Measurements from ENCODE around the gene OR52I1. TPM values are rescaled to one million over a fixed set of nuclear protein-coding genes. Genes with fewer than 3 reads are reported as not detected.

The OR52I1 gene
- total and polyA plus RNA-seq, 5 donors from 2014 or later: not detected

- H3K9me3 Mint-ChIP-seq: no peaks in the 10 kb centered on the region
- Histone ChIP-seq H3K4me1 (ENCODE audit: control insufficient read depth, insufficient read depth, low read length, poor library complexity, severe bottlenecking) (peaks cover 3% of the 10 kb centered on the region), H3K36me3 (ENCODE audit: control insufficient read depth, insufficient read depth, low read length) (no peaks in the 10 kb centered on the region), H3K27ac (ENCODE audit: insufficient read depth, low read length, poor library complexity, severe bottlenecking) (no peak overlapping the region), H3K4me3 (ENCODE audit: low read depth, low read length) (no peak overlapping the region), H3K27me3 (ENCODE audit: control insufficient read depth, insufficient read depth, low read length) (no peaks in the 10 kb centered on the region), H3K9me3 (ENCODE audit: control insufficient read depth in 2 of 2, low read length in 2 of 2) (no peaks in the 10 kb centered on the region)
- H3K27me3 Mint-ChIP-seq: no peaks in the 10 kb centered on the region
- DNase-seq (no peak), ATAC-seq (ENCODE audit: low read depth in 2 of 2) (no peak)
- H3K27ac Mint-ChIP-seq: no peak overlapping the region
- no peak overlapping the region for H3K4me3 Mint-ChIP-seq
- peaks cover 0 to 3% (median 0%) of the 10 kb centered on the region in 4 donors for H3K4me1 Mint-ChIP-seq
- H3K36me3 Mint-ChIP-seq: no peaks in the 10 kb centered on the region
These were observed 48.2 kb downstream of the OR52I1 start for GRCh38 chr11:4642043-4642442.

- H3K36me3 ChIP-seq (ENCODE audit: control insufficient read depth, insufficient read depth, low read length): no peaks in the 10 kb centered on the region
- no peaks in the 10 kb centered on the region for H3K27me3 Mint-ChIP-seq
- no peaks in the 10 kb centered on the region for H3K9me3 ChIP-seq (ENCODE audit: control insufficient read depth in 2 of 2, low read length in 2 of 2)
- no peaks in the 10 kb centered on the region for H3K9me3 Mint-ChIP-seq
- H3K4me1 Mint-ChIP-seq: peaks cover 0 to 3% (median 0%) of the 10 kb centered on the region in 4 donors
- H3K4me3 Mint-ChIP-seq: no peak overlapping the region
- ATAC-seq (ENCODE audit: low read depth in 2 of 2): no peak
- no peak for DNase-seq
- H3K4me3 ChIP-seq (ENCODE audit: low read depth, low read length): no peak overlapping the region
- H3K4me1 ChIP-seq (ENCODE audit: control insufficient read depth, insufficient read depth, low read length, poor library complexity, severe bottlenecking): no peaks in the 10 kb centered on the region
- no peaks in the 10 kb centered on the region for H3K36me3 Mint-ChIP-seq
- H3K27ac ChIP-seq (ENCODE audit: insufficient read depth, low read length, poor library complexity, severe bottlenecking): no peak overlapping the region
- H3K27ac Mint-ChIP-seq: no peak overlapping the region
- H3K27me3 ChIP-seq (ENCODE audit: control insufficient read depth, insufficient read depth, low read length): no peaks in the 10 kb centered on the region
These were observed 49.2 kb downstream of the OR52I1 start for GRCh38 chr11:4643076-4643475.

GRCh38 chr11:4643682-4644081 lies 49.8 kb downstream of the OR52I1 start, which contains the start of gene OR51E1:
TSS of gene OR51E1 (plus strand) at chr11:4643982. CDS start at chr11:4652527, 8,545 bp downstream.
- H3K27me3 Mint-ChIP-seq: no peaks in the 10 kb centered on the region
- Histone ChIP-seq H3K27me3 (ENCODE audit: control insufficient read depth, insufficient read depth, low read length) (no peaks in the 10 kb centered on the region), H3K36me3 (ENCODE audit: control insufficient read depth, insufficient read depth, low read length) (no peaks in the 10 kb centered on the region), H3K4me3 (ENCODE audit: low read depth, low read length) (no peak within 1 kb of the TSS), H3K9me3 (ENCODE audit: control insufficient read depth in 2 of 2, low read length in 2 of 2) (no peaks in the 10 kb centered on the region), H3K27ac (ENCODE audit: insufficient read depth, low read length, poor library complexity, severe bottlenecking) (no peak within 1 kb of the TSS), H3K4me1 (ENCODE audit: control insufficient read depth, insufficient read depth, low read length, poor library complexity, severe bottlenecking) (no peaks in the 10 kb centered on the region)
- H3K36me3 Mint-ChIP-seq: no peaks in the 10 kb centered on the region
- peaks cover 0 to 3% (median 0%) of the 10 kb centered on the region in 4 donors for H3K4me1 Mint-ChIP-seq
- no peaks in the 10 kb centered on the region for H3K9me3 Mint-ChIP-seq
- H3K27ac Mint-ChIP-seq: peak within 1 kb of the TSS in 1 of 3 donors; percentile 28
- ATAC-seq (ENCODE audit: low read depth in 2 of 2): no peak
- H3K4me3 Mint-ChIP-seq: no peak within 1 kb of the TSS
- DNase-seq: no peak

- Histone ChIP-seq H3K4me3 (ENCODE audit: low read depth, low read length) (no peak overlapping the region), H3K36me3 (ENCODE audit: control insufficient read depth, insufficient read depth, low read length) (no peaks in the 10 kb centered on the region), H3K9me3 (ENCODE audit: control insufficient read depth in 2 of 2, low read length in 2 of 2) (no peaks in the 10 kb centered on the region), H3K27ac (ENCODE audit: insufficient read depth, low read length, poor library complexity, severe bottlenecking) (no peak overlapping the region), H3K27me3 (ENCODE audit: control insufficient read depth, insufficient read depth, low read length) (no peaks in the 10 kb centered on the region), H3K4me1 (ENCODE audit: control insufficient read depth, insufficient read depth, low read length, poor library complexity, severe bottlenecking) (no peaks in the 10 kb centered on the region)
- no peaks in the 10 kb centered on the region for H3K27me3 Mint-ChIP-seq
- no peak for DNase-seq
- peaks cover 0 to 3% (median 0%) of the 10 kb centered on the region in 4 donors for H3K4me1 Mint-ChIP-seq
- ATAC-seq (ENCODE audit: low read depth in 2 of 2): peak in 1 of 2 donors; percentile 28
- H3K36me3 Mint-ChIP-seq: no peaks in the 10 kb centered on the region
- H3K4me3 Mint-ChIP-seq: no peak overlapping the region
- H3K27ac Mint-ChIP-seq: no peak overlapping the region
- peaks cover 0 to 1% (median 0%) of the 10 kb centered on the region in 7 donors for H3K9me3 Mint-ChIP-seq
These were observed 50.4 kb downstream of the OR52I1 start for GRCh38 chr11:4644233-4644632.

Other genes starting within 250 kb of the OR52I1 start
- gene OR52B4, start 225.7 kb upstream of the OR52I1 start, total RNA-seq: not detected
- not detected for gene OR52B4, start 225.7 kb upstream of the OR52I1 start, polyA plus RNA-seq
- gene TRIM21, start 200.3 kb upstream of the OR52I1 start, total RNA-seq: 27.1 TPM
- gene TRIM21, start 200.3 kb upstream of the OR52I1 start, polyA plus RNA-seq: 10 to 100 TPM; 60.1 to 79.3 (median 68.4) TPM
- not detected for gene OR52K2, start 144.7 kb upstream of the OR52I1 start, total RNA-seq
- not detected for gene OR52K2, start 144.7 kb upstream of the OR52I1 start, polyA plus RNA-seq
- not detected for gene OR52K1, start 111.4 kb upstream of the OR52I1 start, total RNA-seq
- gene OR52K1, start 111.4 kb upstream of the OR52I1 start, polyA plus RNA-seq: not detected
- gene OR52M1, start 48.8 kb upstream of the OR52I1 start, total RNA-seq: not detected
- not detected for gene OR52M1, start 48.8 kb upstream of the OR52I1 start, polyA plus RNA-seq
- not detected for gene OR52I2, start 12.3 kb upstream of the OR52I1 start, total RNA-seq
- not detected for gene OR52I2, start 12.3 kb upstream of the OR52I1 start, polyA plus RNA-seq
- gene TRIM68, start 14.2 kb downstream of the OR52I1 start, total RNA-seq: 10.1 TPM
- gene TRIM68, start 14.2 kb downstream of the OR52I1 start, polyA plus RNA-seq: 10 to 100 TPM; 17.0 to 22.3 (median 18.4) TPM
- gene OR51D1, start 43.4 kb downstream of the OR52I1 start, total RNA-seq: not detected
- gene OR51D1, start 43.4 kb downstream of the OR52I1 start, polyA plus RNA-seq: not detected
- gene OR51E1, start 49.9 kb downstream of the OR52I1 start, total RNA-seq: not detected
- gene OR51E1, start 49.9 kb downstream of the OR52I1 start, polyA plus RNA-seq: not detected
- not detected for gene OR51E2, start 103.8 kb downstream of the OR52I1 start, total RNA-seq
- not detected for gene OR51E2, start 103.8 kb downstream of the OR52I1 start, polyA plus RNA-seq
- gene MMP26, start 110.7 kb downstream of the OR52I1 start, total RNA-seq: not detected
- gene MMP26, start 110.7 kb downstream of the OR52I1 start, polyA plus RNA-seq: not detected
- gene OR51F1, start 175.9 kb downstream of the OR52I1 start, total RNA-seq: not detected
- gene OR51F1, start 175.9 kb downstream of the OR52I1 start, polyA plus RNA-seq: not detected
- not detected for gene OR52R1, start 210.3 kb downstream of the OR52I1 start, total RNA-seq
- gene OR52R1, start 210.3 kb downstream of the OR52I1 start, polyA plus RNA-seq: not detected
- not detected for gene OR51F2, start 227.3 kb downstream of the OR52I1 start, total RNA-seq
- not detected for gene OR51F2, start 227.3 kb downstream of the OR52I1 start, polyA plus RNA-seq

Data from CD4-positive, CD25-positive, alpha-beta regulatory T cell (primary cell).